Type B pancreatic cell (in vitro differentiated cells): ENCODE data around the gene NAGLU. TPM values are rescaled to one million over a fixed set of nuclear protein-coding genes. Genes with fewer than 3 reads are reported as not detected.

Experiments
- DNase-seq: peaks from one replicate; pipeline ENCODE4 v3.0.0; 2021; ENCODE audit warnings: mixed read lengths; ENCODE audit not compliant: unreplicated experiment; ENCODE audit errors: extremely low spot score
- H3K27ac Mint-ChIP-seq: 2 replicates; pipeline ENCODE4 v1.8.0; 2021; ENCODE audit warnings: mild to moderate bottlenecking, mixed read lengths
- H3K27me3 Mint-ChIP-seq: 2 replicates; pipeline ENCODE4 v1.8.0; 2021; ENCODE audit warnings: mixed read lengths
- H3K36me3 Mint-ChIP-seq: 2 replicates; pipeline ENCODE4 v1.8.0; 2021; ENCODE audit warnings: mixed read lengths
- H3K4me1 Mint-ChIP-seq: one replicate; pipeline ENCODE4 v1.8.0; 2021; ENCODE audit warnings: mixed read lengths; ENCODE audit not compliant: unreplicated experiment
- H3K4me3 Mint-ChIP-seq: 2 replicates; pipeline ENCODE4 v1.8.0; 2021; ENCODE audit warnings: mild to moderate bottlenecking, mixed read lengths
- H3K9me3 Mint-ChIP-seq: 2 replicates; pipeline ENCODE4 v1.8.0; 2021; ENCODE audit warnings: mixed read lengths
- CTCF ChIP-seq: fragments of 200-600 bp; sonication (generic); conservative IDR thresholded peaks from 2 replicates; pipeline ENCODE4 v1.5.0; 2021; ENCODE audit warnings: antibody characterized with exemption, mild to moderate bottlenecking
- total RNA-seq: library from RNA; stranded (reverse); gene quantifications from 2 replicates; pipeline ENCODE4 v1.2.1, GENCODE V29; 2021; ENCODE audit warnings: low replicate concordance

The NAGLU gene
- total RNA-seq, 1 donor from 2014 or later, result 26.5 TPM

GRCh38 chr17:42577532-42578281, 41.7 kb downstream of the NAGLU start, which contains the start of gene PSMC3IP:
Gene PSMC3IP, minus strand, starts transcription at chr17:42577729. Its CDS starts 43 bp downstream, at chr17:42577686.
- Mint-ChIP-seq H3K27ac (peak within 1 kb of the TSS; percentile 94), H3K27me3 (no peaks in the 10 kb centered on the region), H3K9me3 (no peaks in the 10 kb centered on the region), H3K4me1 (peaks cover 29% of the 10 kb centered on the region), H3K4me3 (peak within 1 kb of the TSS; percentile 99), H3K36me3 (peaks cover 13% of the 10 kb centered on the region)
- peak; percentile 94 for DNase-seq
- no peak for TF ChIP-seq CTCF

GRCh38 chr17:42578282-42578869, 42.3 kb downstream of the NAGLU start:
- Mint-ChIP-seq H3K27ac (peak overlapping the region; percentile 94), H3K4me3 (peak overlapping the region; percentile 99), H3K27me3 (no peaks in the 10 kb centered on the region), H3K4me1 (peaks cover 26% of the 10 kb centered on the region), H3K36me3 (peaks cover 14% of the 10 kb centered on the region), H3K9me3 (no peaks in the 10 kb centered on the region)
- TF ChIP-seq CTCF, result peak; percentile 83
- peak; percentile 79 for DNase-seq

- Mint-ChIP-seq H3K4me1 (peaks cover 25% of the 10 kb centered on the region), H3K27ac (peak overlapping the region; percentile 63), H3K9me3 (no peaks in the 10 kb centered on the region), H3K36me3 (peaks cover 12% of the 10 kb centered on the region), H3K4me3 (peak overlapping the region; percentile 56), H3K27me3 (no peaks in the 10 kb centered on the region)
- no peak for DNase-seq
- TF ChIP-seq CTCF, result no peak
Measured at GRCh38 chr17:42579794-42580551, 43.9 kb downstream of the NAGLU start.

GRCh38 chr17:42581744-42582270, 45.8 kb downstream of the NAGLU start:
- DNase-seq, result no peak
- TF ChIP-seq CTCF, result no peak
- Mint-ChIP-seq H3K4me3 (no peak overlapping the region), H3K4me1 (peaks cover 14% of the 10 kb centered on the region), H3K27me3 (no peaks in the 10 kb centered on the region), H3K36me3 (peaks cover 11% of the 10 kb centered on the region), H3K27ac (no peak overlapping the region), H3K9me3 (no peaks in the 10 kb centered on the region)

GRCh38 chr17:42584880-42585279, 48.8 kb downstream of the NAGLU start:
- no peak overlapping the region for H3K4me3 Mint-ChIP-seq
- no peak for DNase-seq
- H3K27me3 Mint-ChIP-seq, result no peaks in the 10 kb centered on the region
- peaks cover 23% of the 10 kb centered on the region for H3K36me3 Mint-ChIP-seq
- no peak for TF ChIP-seq CTCF
- H3K4me1 Mint-ChIP-seq, result no peaks in the 10 kb centered on the region
- H3K9me3 Mint-ChIP-seq, result no peaks in the 10 kb centered on the region
- H3K27ac Mint-ChIP-seq, result no peak overlapping the region
